Inflammatory macrophage treated with lipopolysaccharide for 4 hours (primary cell): ENCODE measurements around the gene RCCD1.

Experiments used
- DNase-seq: peaks from one replicate; pipeline ENCODE4 v3.0.0-alpha.2; 2020

Gene RCCD1

DNA sequence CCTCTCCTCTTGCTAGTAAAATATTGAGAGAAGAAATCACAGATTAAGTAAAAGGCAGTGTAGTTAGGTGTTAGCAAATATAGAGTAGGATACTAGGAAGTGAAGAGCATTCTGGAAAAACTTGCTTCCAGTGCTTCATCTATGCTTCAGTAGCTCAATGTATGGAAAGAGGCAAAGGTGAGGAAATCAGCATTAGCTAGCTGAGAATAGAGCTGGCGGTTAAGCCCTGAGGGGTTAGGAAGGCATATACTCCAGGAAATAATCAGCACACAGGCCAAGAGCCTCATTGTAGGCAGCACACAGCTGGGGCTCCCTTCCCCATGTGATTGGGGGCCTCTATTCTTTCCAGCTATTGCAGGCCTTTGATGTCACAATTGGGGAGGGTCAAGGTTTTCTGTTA is 13.8 kb downstream of the RCCD1 start:
- no peak for DNase-seq

DNA sequence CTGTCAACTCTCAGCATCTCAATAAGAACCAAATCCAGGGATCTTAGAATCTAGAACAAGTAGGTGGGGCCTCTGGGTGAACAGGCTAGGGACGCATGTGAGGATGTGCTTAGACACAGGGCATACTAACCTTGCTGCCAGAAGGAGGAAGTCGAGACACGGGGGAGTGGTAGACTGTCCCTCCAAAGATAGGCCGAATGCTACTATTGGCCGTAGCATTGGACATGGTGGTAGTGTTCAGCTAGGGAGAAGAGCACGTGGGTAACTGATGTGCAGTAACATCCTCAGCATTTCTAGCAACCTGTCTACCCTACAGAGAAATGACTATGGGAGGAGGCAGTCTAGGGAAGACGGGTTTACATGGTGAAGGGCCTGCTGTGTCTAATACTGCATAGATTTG is 15.6 kb downstream of the RCCD1 start:
- DNase-seq, result no peak

DNA sequence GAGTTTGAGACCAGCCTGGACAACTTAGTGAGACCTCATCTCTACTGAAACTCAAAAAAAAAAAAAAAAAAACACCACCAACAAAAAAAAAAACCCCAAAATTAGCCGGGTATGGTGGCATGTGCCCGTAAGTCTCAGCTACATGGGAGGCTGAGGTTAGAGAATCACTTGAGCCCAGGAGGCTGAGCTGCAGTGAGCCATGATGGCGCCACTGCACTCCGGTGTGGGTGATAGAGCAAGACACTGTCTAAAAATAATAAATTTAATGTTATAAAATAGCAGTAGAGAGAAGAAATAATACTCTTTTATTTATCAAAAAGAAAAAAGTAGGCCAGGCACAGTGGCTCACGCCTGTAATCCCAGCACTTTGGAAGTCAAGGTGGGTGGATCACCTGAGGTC is 17.4 kb downstream of the RCCD1 start:
- no peak for DNase-seq

DNA sequence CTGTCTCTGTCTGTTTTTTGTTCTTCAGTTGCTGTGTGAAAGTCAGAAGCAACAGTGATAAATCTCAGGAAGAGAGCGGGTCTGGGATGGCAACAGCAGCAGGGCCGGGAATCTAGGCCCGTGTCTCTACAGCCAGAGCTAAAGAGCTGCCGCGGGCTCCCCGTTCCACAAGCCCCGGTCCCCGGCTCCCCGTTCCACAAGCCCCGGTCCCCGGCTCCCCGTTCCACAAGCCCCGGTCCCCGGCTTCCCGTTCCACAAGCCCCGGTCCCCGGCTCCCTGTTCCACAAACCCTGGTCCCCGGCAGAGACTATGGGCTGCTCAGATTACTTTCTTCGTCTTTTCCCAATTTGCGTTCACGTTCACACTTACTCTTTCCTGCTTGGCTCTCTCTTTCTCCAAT is 19.5 kb downstream of the RCCD1 start:
- no peak for DNase-seq

DNA sequence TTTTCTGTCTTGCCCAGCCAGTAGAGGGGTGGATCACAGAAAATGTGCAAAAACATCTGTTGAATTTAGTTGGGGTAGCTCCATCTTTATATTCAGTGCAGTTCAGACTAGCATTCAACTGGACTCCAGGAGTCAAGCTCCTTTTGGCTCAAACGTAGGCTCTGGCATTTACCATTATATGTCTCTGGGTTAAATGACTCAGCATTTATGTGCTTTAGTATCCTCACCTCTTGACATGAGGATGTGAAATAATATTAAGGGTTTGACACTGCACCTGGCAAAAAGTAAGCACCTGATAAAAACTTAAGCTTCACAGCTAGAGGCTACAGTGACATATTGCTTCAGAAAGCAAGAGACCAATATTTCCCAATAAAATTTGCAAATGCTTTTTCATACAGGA is 24.9 kb downstream of the RCCD1 start:
- DNase-seq, result no peak

DNA sequence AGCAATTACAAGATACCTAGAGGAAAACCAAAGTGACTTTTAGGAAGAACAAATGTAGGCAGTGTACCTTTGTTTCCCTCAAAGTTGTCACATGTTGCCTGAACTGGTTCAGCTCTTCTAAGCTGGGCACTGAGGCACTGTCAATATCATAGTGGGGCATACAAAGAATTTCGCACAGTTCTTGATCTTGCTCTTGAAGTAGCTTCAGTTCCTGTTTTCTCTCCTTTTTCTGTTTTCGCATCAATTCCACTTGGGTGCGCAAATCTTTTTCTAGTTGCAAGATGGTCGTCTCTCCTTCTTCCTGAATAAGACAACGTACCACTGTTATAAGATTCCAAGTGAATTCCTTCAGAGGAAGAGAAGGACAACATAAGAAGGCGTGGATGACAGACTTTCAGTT is 27.0 kb downstream of the RCCD1 start:
- peak; percentile 16 for DNase-seq

DNA sequence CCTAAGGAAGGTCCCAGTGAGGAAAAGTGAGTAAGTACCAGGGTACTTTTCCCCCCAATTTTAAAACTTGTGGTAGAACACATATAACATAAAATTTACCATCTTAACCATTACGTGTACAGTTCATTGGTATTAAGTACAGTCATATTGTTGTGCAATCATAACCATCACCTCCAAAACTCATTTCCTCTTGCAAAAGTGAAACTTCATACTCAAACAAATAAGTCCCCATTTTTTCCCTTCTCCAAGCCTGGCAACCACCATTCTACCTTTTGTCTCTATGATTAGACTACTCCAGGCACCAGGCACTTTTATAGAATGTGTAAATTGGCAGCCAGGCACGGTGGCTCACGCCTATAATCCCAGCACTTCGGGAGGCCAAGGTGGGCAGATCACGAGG is 27.5 kb downstream of the RCCD1 start:
- peak; percentile 82 for DNase-seq

DNA sequence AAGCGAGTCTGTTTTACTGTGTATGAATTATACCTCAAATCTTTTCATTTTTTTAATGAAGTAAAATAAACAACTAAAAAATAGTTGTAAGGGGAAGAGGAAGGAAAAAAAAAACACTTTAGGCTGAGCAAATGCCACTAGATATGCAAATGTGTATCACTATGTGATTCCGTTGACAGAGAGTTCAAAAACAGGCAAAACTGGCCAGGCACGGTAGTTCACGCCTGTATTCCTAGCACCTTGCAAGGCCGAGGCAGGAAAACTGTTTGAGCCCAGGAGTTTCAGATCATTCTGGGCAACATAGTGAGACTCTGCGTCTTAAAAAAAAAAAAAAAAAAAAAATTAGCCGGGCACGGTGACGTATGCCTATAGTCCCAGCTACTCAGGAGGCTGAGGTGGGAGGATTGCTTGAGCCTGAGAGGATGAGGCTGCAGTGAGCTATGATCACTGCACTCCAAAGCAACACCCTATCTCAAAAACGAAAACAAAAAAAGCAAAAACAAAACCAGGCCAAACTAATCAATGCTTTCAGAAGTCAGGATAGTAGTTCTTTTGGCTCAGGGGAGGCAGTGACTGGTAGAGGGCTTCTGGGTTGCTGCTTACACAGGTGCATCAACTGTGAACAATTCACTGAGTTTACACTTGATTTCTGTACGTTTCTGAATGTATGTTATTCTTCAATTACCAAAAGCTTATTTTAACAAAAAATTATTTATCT is 32.3 kb downstream of the RCCD1 start:
- DNase-seq, result no peak

DNA sequence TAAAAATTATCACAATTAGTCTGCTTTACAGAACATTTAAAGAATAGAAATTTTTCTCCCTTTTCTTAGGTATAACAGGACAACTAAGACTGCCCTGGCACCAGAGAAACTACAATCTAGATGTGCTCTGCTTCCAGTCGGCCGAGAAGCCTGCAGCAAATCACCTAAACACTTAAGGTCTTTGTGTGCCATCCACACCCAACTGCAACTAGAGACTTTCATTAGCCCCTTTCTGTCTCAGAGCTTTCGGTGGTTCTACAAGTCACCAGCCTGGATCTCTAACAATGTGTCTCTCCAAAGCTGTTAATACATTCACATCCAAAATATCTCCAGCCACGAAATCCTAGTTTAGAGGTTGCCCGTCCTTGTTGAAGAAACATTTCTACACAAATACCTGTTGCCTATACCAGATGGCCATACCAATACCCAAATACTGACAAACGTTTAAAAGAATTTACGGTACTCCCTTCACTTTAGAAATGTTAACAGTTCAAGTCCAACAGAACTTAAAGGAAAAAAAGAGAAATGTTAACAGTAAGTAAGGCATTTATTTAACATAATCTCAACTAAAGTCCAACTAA is 33.0 kb downstream of the RCCD1 start:
- DNase-seq, result no peak

DNA sequence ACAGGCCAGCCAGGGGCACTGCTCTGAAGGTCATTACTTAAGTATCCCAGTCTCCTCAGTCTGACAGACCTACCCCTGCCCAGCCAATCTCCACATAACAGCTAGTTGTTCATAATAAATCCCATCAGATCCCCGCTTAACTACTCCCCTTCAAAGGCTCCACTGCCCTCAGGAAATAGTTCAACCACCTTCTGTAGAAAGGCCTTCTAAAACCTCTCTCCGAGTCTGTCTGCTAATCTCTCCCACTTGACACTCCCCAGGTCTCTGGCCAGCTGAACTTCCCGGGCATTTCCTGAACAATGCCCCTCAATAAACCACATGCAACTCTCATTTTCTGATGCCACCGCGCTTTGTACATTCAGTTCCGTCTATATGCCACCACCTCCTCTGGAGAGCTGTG is 33.6 kb downstream of the RCCD1 start:
- no peak for DNase-seq

DNA sequence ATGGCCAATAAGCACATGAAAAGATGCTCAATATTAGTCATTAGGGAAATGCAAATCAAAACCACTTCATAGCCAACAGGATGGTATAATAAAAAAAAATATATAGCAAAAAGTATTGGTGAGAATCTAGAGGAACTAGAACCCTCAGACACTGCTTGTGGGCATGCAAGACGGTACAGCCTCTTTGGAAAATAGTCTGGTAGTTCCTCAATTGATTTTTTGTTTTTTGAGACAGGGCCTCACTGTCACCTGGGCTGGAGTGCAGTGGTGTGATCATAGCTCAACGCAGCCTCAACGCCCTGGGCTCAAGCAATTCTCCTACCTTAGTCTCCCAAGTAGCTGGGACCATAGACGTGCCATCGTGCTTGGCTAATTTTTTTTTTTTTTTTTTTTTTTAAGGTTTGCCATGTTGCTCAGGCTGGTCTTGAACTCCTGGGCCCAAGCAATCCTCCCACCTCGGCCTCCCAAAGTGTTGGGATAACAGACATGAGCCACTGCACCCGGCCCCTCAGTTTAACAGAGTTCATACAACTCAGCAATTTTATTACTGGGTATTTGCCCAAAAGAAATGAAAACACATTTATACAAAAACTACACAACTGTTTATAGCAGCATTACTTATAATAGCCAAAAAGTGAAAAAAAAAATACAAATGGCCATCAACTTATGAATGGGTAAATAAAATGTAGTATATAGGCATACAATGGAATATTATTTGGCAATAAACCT is 34.5 kb downstream of the RCCD1 start:
- peak; percentile 6 for DNase-seq

DNA sequence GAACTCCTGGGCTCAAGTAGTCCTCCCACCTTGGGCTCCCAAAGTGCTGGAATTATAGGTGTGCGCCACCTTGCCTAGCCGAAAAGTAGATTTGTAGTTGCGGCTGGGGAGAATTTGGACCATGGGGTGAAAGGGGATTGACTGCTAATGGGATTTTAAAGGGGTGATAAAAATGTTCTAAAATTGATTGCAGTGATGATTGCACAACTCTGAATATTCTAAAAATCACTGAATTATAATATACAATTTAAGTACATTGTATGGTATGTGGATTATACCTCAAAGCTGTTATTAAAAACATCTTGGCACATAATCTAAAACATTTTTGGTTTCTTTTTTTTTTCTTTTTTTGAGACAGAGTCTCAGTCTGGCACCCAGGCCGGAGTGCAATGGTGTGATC is 35.8 kb downstream of the RCCD1 start:
- no peak for DNase-seq

DNA sequence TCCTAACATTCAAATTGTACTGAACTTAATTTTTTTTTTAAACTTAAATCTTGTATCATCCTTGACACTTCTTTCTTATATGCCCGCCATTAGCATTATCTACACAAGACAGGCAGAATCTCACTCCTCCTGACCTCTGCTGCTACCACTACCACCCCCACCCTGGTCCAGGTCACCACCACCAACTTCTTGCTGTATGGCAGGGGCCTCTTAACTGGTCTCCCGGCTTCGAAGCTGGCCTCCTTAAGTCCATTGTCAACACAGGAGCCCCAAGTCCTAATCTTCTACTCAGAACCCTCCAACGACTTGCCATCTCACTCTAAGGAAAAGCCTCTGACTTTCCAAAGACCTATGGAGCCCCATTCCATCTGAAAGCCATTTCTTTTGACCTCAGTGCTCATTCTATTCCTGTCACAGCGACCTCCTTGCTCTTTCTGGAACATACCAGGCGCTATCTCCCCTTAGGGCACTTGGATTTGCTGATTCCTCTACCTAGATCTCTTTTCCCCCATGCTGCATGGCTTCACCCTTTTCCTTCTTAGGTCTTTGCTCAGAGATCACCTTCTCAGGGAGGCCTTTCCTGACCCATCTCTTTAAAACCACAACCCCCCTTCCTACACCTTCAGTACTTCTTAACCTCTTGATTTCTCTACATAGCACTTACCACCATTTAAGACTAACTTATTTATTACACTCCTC is 37.1 kb downstream of the RCCD1 start:
- no peak for DNase-seq

DNA sequence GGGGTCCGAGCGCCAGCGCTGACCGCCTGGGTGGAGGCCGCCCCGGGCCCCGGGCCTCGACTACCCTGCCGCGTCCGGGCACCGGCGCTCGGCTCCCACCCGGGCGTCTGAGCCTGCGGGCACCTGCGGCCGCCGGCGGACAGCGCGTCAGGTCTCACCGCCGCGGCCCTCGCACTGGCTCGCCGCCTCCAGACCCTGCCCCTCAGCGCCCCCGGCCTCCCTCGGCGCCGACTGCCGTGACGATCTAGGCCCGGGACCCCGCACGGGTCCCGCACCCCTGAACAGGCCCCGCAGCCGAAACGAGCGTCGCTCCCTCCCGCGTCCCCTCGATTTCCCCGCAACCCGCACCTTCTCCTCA is 39.4 kb downstream of the RCCD1 start:
- DNase-seq, result no peak

DNA sequence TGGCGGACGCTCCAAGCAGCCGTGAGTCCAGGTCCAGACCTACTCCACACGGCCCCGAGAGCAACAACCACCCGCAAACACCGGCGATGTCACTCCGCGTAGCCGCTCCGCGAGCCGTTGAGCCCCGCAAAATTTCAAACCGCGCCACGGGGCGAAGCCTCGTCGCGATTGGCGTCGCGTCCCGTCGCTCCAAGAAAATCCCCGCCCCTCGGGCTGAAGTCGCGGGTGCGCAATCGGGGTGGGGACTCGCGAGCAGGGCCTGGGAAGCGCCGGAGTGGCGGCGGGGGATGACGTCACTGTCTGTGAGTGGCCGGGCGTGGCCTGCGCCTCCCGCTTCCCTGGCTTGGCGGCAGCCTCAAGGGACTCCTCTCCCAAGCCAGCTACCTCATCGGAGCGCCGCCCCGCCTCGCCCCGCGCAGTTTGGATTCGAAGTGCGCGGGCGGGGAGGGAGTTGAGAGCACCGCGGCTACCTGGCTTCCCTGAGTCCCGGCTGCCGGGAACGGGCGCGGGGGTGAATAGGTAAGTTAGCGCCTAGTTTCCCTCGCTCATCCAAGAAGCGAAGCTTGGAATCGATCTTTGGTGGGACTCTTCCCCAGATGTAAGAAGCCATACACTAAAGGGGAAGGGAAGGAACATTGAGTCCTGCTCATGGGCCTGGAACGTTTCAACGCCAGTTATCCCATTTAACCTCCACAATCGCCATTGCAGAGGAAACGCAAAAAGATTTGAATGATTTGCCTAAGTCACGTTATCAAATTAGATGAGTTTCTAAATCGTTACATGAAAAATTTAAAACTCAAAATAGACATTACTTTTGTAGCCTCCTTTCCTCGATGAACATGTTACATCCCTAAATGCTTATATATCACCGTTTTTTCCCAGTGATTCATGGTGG is 40.0 kb downstream of the RCCD1 start, which contains the start of gene PRC1:
Gene PRC1 (minus strand): TSS at position 119 of the 895 bp plus-strand sequence. CDS start 118 bp downstream, at position 1.
- peak; percentile 98 for DNase-seq

DNA sequence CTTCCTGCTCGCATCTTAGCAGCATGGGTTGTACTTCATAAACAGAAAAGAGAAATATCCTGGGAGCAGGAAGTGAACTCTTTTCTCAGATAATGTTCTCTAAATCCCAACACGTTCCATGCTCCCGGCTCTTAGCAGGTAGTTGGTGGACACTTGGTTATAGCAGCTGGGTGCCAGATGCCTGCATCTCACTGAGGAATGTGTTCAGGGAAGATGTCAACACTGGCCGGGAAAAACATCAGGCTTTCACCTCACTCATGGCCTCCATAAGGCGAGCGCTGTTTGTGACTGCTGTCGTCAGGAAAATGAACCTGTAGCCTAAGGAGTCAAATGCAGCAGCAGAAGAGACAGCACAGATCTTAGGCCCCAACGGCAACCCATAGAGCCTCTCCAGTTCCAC is 44.1 kb downstream of the RCCD1 start:
- no peak for DNase-seq

DNA sequence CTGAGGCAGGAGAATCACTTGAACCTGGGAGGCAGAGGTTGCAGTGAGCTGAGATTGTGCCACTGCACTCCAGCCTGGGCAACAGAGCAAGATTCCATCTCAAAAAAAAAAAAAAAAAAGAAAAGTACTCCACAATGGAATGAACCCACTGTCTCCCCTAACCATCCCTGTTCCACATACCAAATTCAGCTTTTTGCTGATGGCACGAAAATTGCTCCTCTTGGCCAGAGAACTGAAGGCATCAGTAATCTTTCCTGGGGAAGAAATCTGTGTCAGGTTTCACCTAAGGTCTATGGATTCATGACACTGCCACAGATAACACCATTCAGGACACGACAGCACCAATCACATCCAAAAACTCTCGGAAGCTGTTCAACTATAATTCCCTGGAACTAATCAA is 46.5 kb downstream of the RCCD1 start:
- DNase-seq, result no peak

DNA sequence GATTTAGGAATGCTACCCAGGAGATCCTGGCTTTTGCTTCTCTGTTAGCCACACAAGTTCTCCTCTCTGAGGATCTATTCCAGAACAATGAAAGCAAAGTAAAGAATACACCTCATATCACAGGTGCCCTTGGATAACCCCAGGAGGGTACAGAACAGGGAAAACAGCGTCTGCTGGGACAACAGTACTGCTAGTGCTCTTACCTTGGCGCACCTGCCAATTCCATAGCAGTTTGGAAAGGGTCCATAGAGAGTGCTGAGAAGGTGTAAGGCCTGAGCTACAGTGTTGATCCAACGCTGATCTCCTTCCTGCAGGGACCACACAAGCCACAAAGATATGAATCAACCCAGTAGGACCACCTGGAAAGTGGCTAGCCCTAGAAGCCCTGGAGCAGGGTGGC is 52.6 kb downstream of the RCCD1 start:
- DNase-seq, result no peak
